NOMO-1 (cell line): ENCODE measurements around the gene NFYA.
"Not testable (repeated sequence)": the region's sequence is repeated elsewhere in the genome, so short reads cannot be mapped to it uniquely, and the experiment has no call there.

Source experiments
- DNase-seq, 2 experiments: peaks; one replicate each; lab custom pipeline; 2025; ENCODE audit not compliant: unreplicated experiment in 2 of 2; lab: John Stamatoyannopoulos, UW

Gene NFYA

GRCh38 chr6:41100871-41101287, 28.1 kb downstream of the NFYA start:
- DNase-seq: no peak

- no peak for DNase-seq
Observed at GRCh38 chr6:41103847-41104246, 31.1 kb downstream of the NFYA start.

- no peak for DNase-seq
Observed at GRCh38 chr6:41111017-41111416, 38.2 kb downstream of the NFYA start.

GRCh38 chr6:41115027-41115426, 42.3 kb downstream of the NFYA start:
- not testable (repeated sequence) for DNase-seq

GRCh38 chr6:41119508-41119907, 46.7 kb downstream of the NFYA start:
- no peak for DNase-seq

- DNase-seq: no peak
Observed at GRCh38 chr6:41120058-41120457, 47.3 kb downstream of the NFYA start.

- no peak for DNase-seq
Observed at GRCh38 chr6:41122373-41122772, 49.6 kb downstream of the NFYA start.

- DNase-seq: no peak
Observed at GRCh38 chr6:41122918-41123317, 50.1 kb downstream of the NFYA start.

GRCh38 chr6:41125282-41125681, 52.5 kb downstream of the NFYA start:
- no peak for DNase-seq

- no peak for DNase-seq
Observed at GRCh38 chr6:41132254-41132653, 59.5 kb downstream of the NFYA start.

- no peak for DNase-seq
Observed at GRCh38 chr6:41135062-41135832, 62.5 kb downstream of the NFYA start.

- DNase-seq: no peak
Observed at GRCh38 chr6:41136911-41137310, 64.1 kb downstream of the NFYA start.

- no peak for DNase-seq
Observed at GRCh38 chr6:41147917-41148316, 75.1 kb downstream of the NFYA start.
